Activated T-cell treated with anti-CD3 and anti-CD28 coated beads, Interleukin-2, amount 50 U/mL, for 24 hours (primary cell): ENCODE measurements around the gene COX7A2L.
A peak's percentile ranks its signal among the peaks of the same experiment; 100 is the strongest.

Source experiments
- DNase-seq: peaks from one replicate; pipeline ENCODE4 v3.0.0-alpha.2; 2020
- H3K27ac Mint-ChIP-seq: 2 replicates; pipeline ENCODE4 v1.8.0; 2020; ENCODE audit warnings: mild to moderate bottlenecking, mixed read lengths
- H3K27me3 Mint-ChIP-seq: 2 replicates; pipeline ENCODE4 v1.8.0; 2020; ENCODE audit warnings: mixed read lengths
- H3K36me3 Mint-ChIP-seq: 2 replicates; pipeline ENCODE4 v1.8.0; 2020; ENCODE audit warnings: low read depth, mixed read lengths
- H3K4me1 Mint-ChIP-seq: 2 replicates; pipeline ENCODE4 v1.8.0; 2020; ENCODE audit warnings: low read depth, mixed read lengths
- H3K4me3 Mint-ChIP-seq: 2 replicates; pipeline ENCODE4 v1.8.0; 2020; ENCODE audit warnings: mild to moderate bottlenecking, moderate library complexity, mixed read lengths
- H3K9me3 Mint-ChIP-seq: 2 replicates; pipeline ENCODE4 v1.8.0; 2020; ENCODE audit warnings: mixed read lengths

Gene COX7A2L

GRCh38 chr2:42325609-42326008 lies 35.4 kb downstream of the COX7A2L start:
- Mint-ChIP-seq H3K36me3 (peaks cover 86% of the 10 kb centered on the region), H3K4me3 (no peak overlapping the region), H3K27ac (peak overlapping the region; percentile 26), H3K9me3 (no peaks in the 10 kb centered on the region), H3K27me3 (no peaks in the 10 kb centered on the region), H3K4me1 (peaks cover 28% of the 10 kb centered on the region)
- DNase-seq, result no peak

- Mint-ChIP-seq H3K4me3 (no peak overlapping the region), H3K9me3 (no peaks in the 10 kb centered on the region), H3K4me1 (peaks cover 23% of the 10 kb centered on the region), H3K27ac (peak overlapping the region; percentile 51), H3K27me3 (no peaks in the 10 kb centered on the region), H3K36me3 (peaks cover 85% of the 10 kb centered on the region)
- DNase-seq, result no peak
Observed at GRCh38 chr2:42324949-42325348, 36.1 kb downstream of the COX7A2L start.

DNA sequence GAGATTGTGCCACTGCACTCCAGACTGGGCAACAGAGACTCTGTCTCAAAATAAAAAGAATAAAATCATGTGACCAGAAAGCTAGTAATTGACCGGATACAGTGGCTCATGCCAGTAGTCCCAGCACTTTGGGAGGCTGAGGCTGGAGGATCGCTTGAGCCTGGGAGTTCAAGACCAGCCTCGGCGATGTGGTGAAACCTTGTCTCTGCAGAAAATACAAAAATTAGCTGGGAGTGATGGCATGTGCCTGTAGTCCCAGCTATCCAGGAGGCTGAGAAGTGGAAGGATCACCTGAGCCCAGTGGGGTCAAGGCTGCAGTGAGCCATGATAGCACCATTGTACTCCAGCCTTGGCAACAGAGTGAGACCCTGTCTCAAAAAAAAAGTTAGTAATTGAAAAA lies 36.8 kb downstream of the COX7A2L start:
- H3K27me3 Mint-ChIP-seq, result no peaks in the 10 kb centered on the region
- no peaks in the 10 kb centered on the region for H3K9me3 Mint-ChIP-seq
- peaks cover 83% of the 10 kb centered on the region for H3K36me3 Mint-ChIP-seq
- peak overlapping the region; percentile 44 for H3K27ac Mint-ChIP-seq
- no peak for DNase-seq
- H3K4me3 Mint-ChIP-seq, result no peak overlapping the region
- peaks cover 19% of the 10 kb centered on the region for H3K4me1 Mint-ChIP-seq

DNA sequence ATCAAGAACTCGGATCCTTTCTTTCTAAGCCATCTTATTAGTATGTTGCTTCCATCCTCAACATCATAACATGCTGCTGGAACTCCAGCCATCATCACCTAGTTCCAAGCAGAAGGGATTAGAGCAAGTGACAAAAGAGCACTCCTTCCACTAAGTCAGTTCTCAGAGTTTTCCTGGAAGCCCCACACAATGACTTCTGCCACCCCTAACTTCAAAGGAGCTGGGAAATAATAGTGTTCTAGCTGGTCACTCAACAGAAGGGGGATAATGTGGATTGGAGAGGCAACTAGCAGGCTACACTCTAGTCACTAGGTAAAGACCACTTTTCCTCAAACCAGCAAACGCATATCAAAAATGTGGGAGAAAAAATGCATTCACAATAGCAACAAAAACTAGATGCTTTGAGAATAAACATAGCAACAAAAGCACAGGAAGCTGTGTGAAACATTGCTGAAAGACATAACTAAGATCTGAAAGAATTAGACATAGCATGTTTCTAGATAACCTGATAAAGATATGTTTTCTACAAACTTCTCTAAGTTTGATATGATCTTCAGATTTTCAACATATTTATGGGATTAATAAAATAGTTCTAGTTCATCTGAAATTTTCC lies 39.5 kb downstream of the COX7A2L start:
- peaks cover 84% of the 10 kb centered on the region for H3K36me3 Mint-ChIP-seq
- peak overlapping the region; percentile 58 for H3K27ac Mint-ChIP-seq
- H3K27me3 Mint-ChIP-seq, result no peaks in the 10 kb centered on the region
- H3K4me3 Mint-ChIP-seq, result no peak overlapping the region
- no peak for DNase-seq
- no peaks in the 10 kb centered on the region for H3K9me3 Mint-ChIP-seq
- peaks cover 24% of the 10 kb centered on the region for H3K4me1 Mint-ChIP-seq

DNA sequence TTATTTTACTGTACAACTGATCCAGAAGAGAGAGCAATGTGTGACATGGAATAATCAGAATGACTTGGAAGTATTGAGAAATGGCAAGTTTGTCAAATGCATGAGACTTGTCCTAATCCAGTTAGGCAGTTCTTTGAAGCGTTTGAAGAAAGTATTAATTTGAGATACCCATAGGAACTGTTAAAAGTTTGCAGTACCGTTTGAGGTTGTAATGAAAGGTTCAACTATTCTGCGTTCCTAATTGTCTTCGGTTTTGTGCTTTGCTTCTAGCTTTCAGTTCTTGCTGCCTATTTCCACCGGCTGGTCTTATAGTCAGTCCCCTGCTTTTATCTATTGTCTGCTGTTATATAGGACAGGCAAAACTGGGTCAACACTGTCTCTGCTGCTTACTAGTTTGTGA lies 41.8 kb downstream of the COX7A2L start:
- no peak for DNase-seq
- Mint-ChIP-seq H3K27ac (peak overlapping the region; percentile 23), H3K4me1 (peaks cover 39% of the 10 kb centered on the region), H3K36me3 (peaks cover 86% of the 10 kb centered on the region), H3K9me3 (no peaks in the 10 kb centered on the region), H3K4me3 (no peak overlapping the region), H3K27me3 (no peaks in the 10 kb centered on the region)

DNA sequence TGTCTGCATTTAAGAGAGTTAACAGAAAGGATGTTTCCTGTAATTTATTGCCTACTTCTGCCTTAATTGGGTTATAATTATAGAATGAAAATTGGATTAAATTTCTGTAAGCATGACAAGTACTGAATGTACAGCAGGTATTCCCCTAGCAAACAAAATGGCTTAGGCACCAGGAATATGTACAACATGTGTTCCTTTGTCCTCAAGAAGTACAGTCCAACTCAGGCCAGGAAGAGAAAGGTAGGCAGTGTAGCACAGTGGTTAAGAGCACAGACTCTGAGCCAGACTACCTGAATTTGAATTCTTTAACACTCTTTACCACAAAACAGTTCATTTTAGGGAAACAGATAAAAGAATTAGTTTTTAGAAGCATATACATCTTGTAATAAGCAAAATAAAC lies 43.1 kb downstream of the COX7A2L start:
- H3K9me3 Mint-ChIP-seq, result no peaks in the 10 kb centered on the region
- H3K27ac Mint-ChIP-seq, result peak overlapping the region; percentile 81
- H3K27me3 Mint-ChIP-seq, result no peaks in the 10 kb centered on the region
- DNase-seq, result no peak
- H3K4me1 Mint-ChIP-seq, result peaks cover 40% of the 10 kb centered on the region
- H3K4me3 Mint-ChIP-seq, result no peak overlapping the region
- H3K36me3 Mint-ChIP-seq, result peaks cover 79% of the 10 kb centered on the region

DNA sequence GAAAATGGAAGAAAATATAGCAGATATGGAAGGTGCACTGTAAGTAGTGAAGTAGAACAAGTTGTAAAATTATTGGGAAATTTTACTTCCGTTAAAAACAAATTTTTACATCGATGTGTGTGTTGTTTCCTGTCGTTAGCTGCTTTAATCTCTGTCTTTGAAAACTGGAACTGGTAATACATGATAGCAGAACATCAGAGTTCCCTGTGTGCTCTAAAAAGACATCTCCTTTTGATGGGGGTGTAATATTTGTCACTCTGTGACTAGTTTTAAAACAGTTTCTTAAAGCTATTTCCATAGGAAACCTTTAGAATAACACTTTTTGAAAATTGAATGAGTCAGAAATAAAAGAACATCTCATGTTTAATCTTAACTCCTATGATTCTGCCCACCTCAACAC lies 43.5 kb downstream of the COX7A2L start:
- no peak overlapping the region for H3K4me3 Mint-ChIP-seq
- no peaks in the 10 kb centered on the region for H3K27me3 Mint-ChIP-seq
- peaks cover 77% of the 10 kb centered on the region for H3K36me3 Mint-ChIP-seq
- H3K9me3 Mint-ChIP-seq, result no peaks in the 10 kb centered on the region
- H3K4me1 Mint-ChIP-seq, result peaks cover 40% of the 10 kb centered on the region
- peak overlapping the region; percentile 81 for H3K27ac Mint-ChIP-seq
- no peak for DNase-seq

DNA sequence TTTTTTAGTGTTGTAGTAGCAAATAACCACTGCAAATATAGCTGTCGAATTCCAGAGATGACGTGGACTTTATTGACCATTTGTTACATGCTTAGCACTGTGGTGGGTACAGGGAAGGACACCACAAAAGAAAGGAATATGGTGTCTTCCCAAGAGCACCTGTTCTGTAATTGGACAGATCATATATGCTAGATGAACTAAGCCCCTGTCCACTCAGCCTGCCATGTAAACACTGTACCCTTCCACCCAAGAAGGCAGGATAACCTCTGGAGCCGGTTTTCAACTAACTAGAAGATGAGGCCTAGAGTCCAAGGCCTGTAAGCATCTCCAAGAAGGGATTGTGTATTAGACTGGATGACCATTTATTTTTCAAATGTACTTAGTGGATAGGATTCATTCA lies 44.1 kb downstream of the COX7A2L start:
- no peak for DNase-seq
- Mint-ChIP-seq H3K9me3 (no peaks in the 10 kb centered on the region), H3K4me3 (no peak overlapping the region), H3K4me1 (peaks cover 40% of the 10 kb centered on the region), H3K27me3 (no peaks in the 10 kb centered on the region), H3K27ac (peak overlapping the region; percentile 74), H3K36me3 (peaks cover 80% of the 10 kb centered on the region)

DNA sequence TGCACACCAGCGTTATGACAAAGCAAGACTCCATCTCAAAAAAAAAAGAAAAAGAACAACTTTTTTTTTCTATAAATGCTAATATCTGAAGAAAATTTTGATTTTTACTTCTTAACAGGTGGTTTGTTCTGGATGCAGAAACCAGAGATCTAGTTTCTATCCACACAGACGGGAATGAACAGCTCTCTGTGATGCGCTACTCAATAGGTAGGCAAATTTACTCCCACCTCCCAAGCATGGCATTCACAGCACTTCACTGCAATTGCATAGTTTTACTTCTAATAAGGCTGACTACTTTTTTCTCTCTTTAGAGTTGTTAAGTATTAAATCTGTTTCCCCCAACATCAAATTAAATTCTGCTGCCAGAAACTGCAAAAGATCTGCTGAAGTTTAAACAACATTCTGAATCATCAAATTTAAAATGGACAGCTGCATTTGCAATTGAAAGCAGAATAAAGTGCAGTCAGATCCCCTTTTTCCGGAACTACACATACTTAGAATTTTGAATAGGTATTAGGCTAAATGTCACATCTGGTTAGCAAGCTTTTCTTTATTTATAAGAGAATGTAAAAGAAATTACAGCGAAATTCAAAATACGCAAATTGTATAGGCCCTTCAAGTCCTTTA lies 45.1 kb downstream of the COX7A2L start:
- no peaks in the 10 kb centered on the region for H3K9me3 Mint-ChIP-seq
- no peak overlapping the region for H3K4me3 Mint-ChIP-seq
- H3K27me3 Mint-ChIP-seq, result no peaks in the 10 kb centered on the region
- H3K36me3 Mint-ChIP-seq, result peaks cover 75% of the 10 kb centered on the region
- peaks cover 34% of the 10 kb centered on the region for H3K4me1 Mint-ChIP-seq
- DNase-seq, result no peak
- H3K27ac Mint-ChIP-seq, result peak overlapping the region; percentile 33

GRCh38 chr2:42314892-42315468 lies 46.0 kb downstream of the COX7A2L start:
- H3K27ac Mint-ChIP-seq, result peak overlapping the region; percentile 72
- no peaks in the 10 kb centered on the region for H3K27me3 Mint-ChIP-seq
- H3K36me3 Mint-ChIP-seq, result peaks cover 69% of the 10 kb centered on the region
- H3K9me3 Mint-ChIP-seq, result no peaks in the 10 kb centered on the region
- no peak for DNase-seq
- peaks cover 29% of the 10 kb centered on the region for H3K4me1 Mint-ChIP-seq
- H3K4me3 Mint-ChIP-seq, result no peak overlapping the region

- no peak overlapping the region for H3K27ac Mint-ChIP-seq
- H3K4me1 Mint-ChIP-seq, result peaks cover 27% of the 10 kb centered on the region
- no peaks in the 10 kb centered on the region for H3K9me3 Mint-ChIP-seq
- DNase-seq, result no peak
- no peaks in the 10 kb centered on the region for H3K27me3 Mint-ChIP-seq
- no peak overlapping the region for H3K4me3 Mint-ChIP-seq
- peaks cover 64% of the 10 kb centered on the region for H3K36me3 Mint-ChIP-seq
Observed at GRCh38 chr2:42312106-42312505, 48.9 kb downstream of the COX7A2L start.

DNA sequence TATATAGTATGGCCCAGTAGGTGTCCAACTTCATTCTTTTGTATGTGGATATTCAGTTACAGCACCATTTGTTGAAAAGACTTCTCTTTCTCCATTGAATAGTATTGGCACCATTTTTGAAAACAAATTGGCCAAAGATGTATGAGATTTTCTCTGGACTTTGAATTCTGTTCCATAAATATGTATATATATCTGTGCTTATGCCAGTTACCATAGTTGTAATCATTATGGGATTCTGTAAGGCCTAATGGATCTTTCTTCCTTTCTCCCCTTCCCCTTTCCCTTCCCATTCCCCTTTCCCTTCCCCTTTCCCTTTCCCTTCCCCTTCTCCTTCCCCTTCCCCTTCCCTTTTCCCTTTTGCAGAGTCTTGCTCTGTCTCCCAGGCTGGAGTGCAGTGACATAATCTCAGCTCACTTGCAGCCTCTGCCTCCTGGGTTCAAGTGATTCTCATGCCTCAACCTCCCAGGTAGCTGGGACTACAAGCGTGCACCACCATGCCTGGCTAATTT lies 51.0 kb downstream of the COX7A2L start:
- H3K27ac Mint-ChIP-seq, result peak overlapping the region; percentile 33
- no peaks in the 10 kb centered on the region for H3K9me3 Mint-ChIP-seq
- no peak for DNase-seq

DNA sequence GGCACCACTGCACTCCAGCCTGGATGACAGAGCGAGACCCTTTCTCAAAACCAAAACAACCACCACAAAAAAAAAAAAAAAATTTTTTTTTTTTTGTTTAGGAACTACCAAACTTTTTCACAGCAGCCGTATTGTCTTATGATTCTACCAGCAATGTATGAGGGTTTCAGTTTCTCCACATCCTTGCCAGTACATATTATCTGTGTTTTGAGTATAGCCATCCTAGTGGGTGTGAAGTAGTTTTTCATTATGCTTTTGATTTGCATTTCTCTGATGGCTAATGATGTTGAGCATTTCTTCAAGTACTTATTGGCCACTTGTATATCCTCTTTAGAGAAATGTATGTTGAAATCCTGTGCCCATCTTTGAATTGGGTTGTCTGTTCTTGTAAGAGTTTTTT lies 51.7 kb downstream of the COX7A2L start:
- no peak for DNase-seq
- Mint-ChIP-seq H3K36me3 (peaks cover 63% of the 10 kb centered on the region), H3K9me3 (no peaks in the 10 kb centered on the region), H3K4me1 (peaks cover 20% of the 10 kb centered on the region), H3K4me3 (no peak overlapping the region), H3K27me3 (no peaks in the 10 kb centered on the region), H3K27ac (peak overlapping the region; percentile 64)

More for the DNA sequence above, 51.0 kb downstream of the COX7A2L start:
- H3K27me3 Mint-ChIP-seq, result no peaks in the 10 kb centered on the region
- peaks cover 64% of the 10 kb centered on the region for H3K36me3 Mint-ChIP-seq
- H3K4me1 Mint-ChIP-seq, result peaks cover 26% of the 10 kb centered on the region
- H3K4me3 Mint-ChIP-seq, result no peak overlapping the region

GRCh38 chr2:42307180-42307579 lies 53.8 kb downstream of the COX7A2L start:
- Mint-ChIP-seq H3K36me3 (peaks cover 73% of the 10 kb centered on the region), H3K9me3 (no peaks in the 10 kb centered on the region), H3K27me3 (no peaks in the 10 kb centered on the region), H3K4me1 (peaks cover 20% of the 10 kb centered on the region), H3K27ac (no peak overlapping the region), H3K4me3 (no peak overlapping the region)
- no peak for DNase-seq

DNA sequence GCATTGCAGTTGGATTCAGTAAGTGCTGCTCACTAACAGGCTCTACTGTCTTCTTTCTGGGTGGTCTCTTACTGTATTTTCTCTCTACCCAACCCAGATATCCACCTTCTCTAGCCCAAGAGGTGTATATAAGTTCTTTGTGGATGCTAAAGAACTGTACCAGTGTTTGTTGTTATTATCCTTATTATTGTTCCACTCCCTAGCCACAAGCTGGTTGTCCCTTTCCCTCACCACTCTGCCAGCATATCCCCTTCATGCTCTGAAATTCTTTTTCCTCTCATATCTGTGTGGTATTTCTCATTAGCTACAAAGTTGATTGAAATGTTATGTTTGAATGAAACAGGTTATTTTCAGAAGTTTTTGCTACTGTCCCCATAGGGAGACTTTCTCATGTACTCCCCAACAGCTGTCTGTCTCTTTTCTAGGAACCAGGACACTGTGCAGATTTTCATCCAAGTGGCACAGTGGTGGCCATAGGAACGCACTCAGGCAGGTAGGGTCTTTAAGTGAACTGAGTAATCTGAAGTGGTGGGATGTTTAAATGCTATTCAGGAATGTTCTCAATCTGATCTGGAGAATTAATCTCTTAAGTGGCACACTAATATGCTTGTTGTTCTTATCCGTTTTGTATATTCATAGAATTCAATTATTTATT lies 56.8 kb downstream of the COX7A2L start:
- H3K27me3 Mint-ChIP-seq, result no peaks in the 10 kb centered on the region
- no peak overlapping the region for H3K4me3 Mint-ChIP-seq
- no peak for DNase-seq
- peaks cover 83% of the 10 kb centered on the region for H3K36me3 Mint-ChIP-seq
- H3K4me1 Mint-ChIP-seq, result peaks cover 33% of the 10 kb centered on the region
- peak overlapping the region; percentile 12 for H3K27ac Mint-ChIP-seq
- H3K9me3 Mint-ChIP-seq, result no peaks in the 10 kb centered on the region
